ENCODE results near the gene REPS1. TPM values are rescaled to one million over a fixed set of nuclear protein-coding genes. Genes with fewer than 3 reads are reported as not detected.
A peak's percentile ranks its signal among the peaks of the same experiment; 100 is the strongest.

REPS1 gene
- total RNA-seq, 1 donor from 2014 or later: 30.4 TPM

DNA sequence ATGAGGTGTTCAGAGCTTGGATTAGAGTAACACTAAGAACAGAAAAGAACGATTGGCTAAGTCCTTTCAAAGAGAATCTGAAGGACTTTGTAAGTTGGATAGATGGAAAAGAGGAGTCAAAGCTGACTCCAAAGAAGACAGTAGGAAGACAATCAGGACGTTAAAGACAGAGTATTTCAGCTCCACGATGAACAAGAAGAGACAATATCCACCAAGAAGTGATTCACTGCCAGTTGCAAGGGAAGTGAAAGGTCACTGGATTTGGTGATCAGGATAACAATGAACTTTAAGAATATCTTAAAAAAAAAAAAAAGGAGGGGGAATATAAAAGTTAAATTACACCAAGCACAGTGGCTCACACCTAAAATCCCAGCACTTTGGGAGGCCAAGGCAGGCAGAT is 17.9 kb downstream of the REPS1 start:
- Histone ChIP-seq H3K27ac (peak overlapping the region in 1 of 2 donors; percentile 40), H3K27me3 (no peaks in the 10 kb centered on the region), H3K9me3 (no peaks in the 10 kb centered on the region), H3K4me1 (peaks cover 11 to 29% of the 10 kb centered on the region in 2 donors), H3K4me3 (no peak overlapping the region), H3K36me3 (no peaks in the 10 kb centered on the region)
- TF ChIP-seq, protein P1, sequence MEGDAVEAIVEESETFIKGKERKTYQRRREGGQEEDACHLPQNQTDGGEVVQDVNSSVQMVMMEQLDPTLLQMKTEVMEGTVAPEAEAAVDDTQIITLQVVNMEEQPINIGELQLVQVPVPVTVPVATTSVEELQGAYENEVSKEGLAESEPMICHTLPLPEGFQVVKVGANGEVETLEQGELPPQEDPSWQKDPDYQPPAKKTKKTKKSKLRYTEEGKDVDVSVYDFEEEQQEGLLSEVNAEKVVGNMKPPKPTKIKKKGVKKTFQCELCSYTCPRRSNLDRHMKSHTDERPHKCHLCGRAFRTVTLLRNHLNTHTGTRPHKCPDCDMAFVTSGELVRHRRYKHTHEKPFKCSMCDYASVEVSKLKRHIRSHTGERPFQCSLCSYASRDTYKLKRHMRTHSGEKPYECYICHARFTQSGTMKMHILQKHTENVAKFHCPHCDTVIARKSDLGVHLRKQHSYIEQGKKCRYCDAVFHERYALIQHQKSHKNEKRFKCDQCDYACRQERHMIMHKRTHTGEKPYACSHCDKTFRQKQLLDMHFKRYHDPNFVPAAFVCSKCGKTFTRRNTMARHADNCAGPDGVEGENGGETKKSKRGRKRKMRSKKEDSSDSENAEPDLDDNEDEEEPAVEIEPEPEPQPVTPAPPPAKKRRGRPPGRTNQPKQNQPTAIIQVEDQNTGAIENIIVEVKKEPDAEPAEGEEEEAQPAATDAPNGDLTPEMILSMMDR (IDR thresholded peaks at IDR 0.05): no peak
- intact Hi-C loops (cut with DNase I): no loop called here
- DNase-seq (ENCODE audit: low spot score in 2 of 2): no peak

DNA sequence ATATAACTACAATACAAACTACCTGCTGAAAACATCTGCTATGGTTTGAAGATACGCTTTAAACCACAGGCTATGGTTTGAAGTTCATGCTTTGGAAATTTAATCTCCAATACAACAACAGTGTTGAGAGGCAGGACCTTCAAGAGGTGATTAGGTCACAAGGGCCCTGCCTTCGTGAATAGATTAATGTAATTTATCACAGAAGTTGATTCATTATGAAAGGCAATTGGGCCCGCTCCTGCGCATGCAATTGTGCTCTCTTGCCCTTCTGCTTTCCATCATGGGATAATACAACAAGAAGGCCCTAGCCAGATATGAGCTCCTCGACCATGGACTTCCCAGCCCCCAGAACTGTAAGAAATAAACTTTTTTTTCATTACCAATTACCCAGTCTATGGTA is 21.2 kb downstream of the REPS1 start:
- H3K9me3 ChIP-seq: no peaks in the 10 kb centered on the region
- H3K27ac ChIP-seq: no peak overlapping the region
- H3K36me3 ChIP-seq: no peaks in the 10 kb centered on the region
- DNase-seq (ENCODE audit: low spot score in 2 of 2): no peak
- H3K4me1 ChIP-seq: peaks cover 9 to 21% of the 10 kb centered on the region in 2 donors
- TF ChIP-seq, protein P1 (IDR thresholded peaks at IDR 0.05): no peak
- no peak overlapping the region for H3K4me3 ChIP-seq
- no peaks in the 10 kb centered on the region for H3K27me3 ChIP-seq
- intact Hi-C loops (cut with DNase I): no loop called here

DNA sequence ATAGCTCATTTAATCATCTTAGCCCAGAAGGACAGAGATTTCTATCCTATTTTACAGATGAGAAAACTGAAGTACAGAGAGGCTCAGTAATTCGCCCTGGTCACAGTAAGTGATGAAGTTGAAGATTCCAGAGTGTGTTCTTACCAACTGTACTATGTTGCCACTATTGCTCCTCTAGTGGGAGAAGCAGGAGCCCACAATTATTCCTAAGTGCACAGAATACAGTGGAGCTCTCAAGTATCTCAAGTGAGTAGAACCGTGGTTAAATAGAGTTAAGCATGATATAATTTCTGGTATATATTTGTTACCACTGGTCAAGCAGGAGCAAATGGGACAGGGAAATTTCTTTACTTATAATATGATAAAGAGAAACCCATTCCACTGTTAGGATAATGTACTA is 22.1 kb downstream of the REPS1 start:
- Histone ChIP-seq H3K4me3 (no peak overlapping the region), H3K36me3 (no peaks in the 10 kb centered on the region), H3K4me1 (peaks cover 5 to 14% of the 10 kb centered on the region in 2 donors), H3K27me3 (no peaks in the 10 kb centered on the region), H3K9me3 (no peaks in the 10 kb centered on the region), H3K27ac (no peak overlapping the region)
- TF ChIP-seq, protein P1 (IDR thresholded peaks at IDR 0.05): no peak
- intact Hi-C loops (cut with DNase I): no loop called here
- DNase-seq (ENCODE audit: low spot score in 2 of 2): no peak

DNA sequence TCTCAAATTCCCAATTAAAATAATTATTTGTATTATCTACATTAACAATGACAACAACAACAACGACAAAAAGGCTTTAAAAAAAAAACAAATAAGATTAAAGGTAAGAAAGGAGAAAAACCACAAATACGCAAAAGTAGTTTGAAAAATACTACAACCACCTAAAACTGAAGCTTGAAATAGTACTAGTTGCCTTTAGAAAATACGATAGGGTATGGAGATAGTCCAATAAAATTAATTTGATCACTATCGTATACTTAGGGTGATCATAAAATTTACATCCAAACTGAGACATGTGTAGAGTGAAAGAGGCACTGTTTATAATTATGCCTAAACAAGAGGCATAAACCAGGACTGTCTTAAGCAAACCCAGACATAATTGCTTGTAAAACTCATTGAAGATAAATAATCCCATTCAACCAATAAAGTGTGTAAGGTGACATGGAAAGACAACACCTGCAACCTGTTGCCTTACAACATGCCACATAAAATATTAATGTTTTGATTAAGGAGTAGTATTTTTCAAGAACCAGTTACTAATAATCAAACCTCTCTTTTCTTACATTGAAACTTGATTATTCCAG is 22.7 kb downstream of the REPS1 start:
- Histone ChIP-seq H3K4me1 (peaks cover 0 to 10% of the 10 kb centered on the region in 2 donors), H3K4me3 (no peak overlapping the region), H3K27ac (no peak overlapping the region), H3K36me3 (no peaks in the 10 kb centered on the region), H3K27me3 (no peaks in the 10 kb centered on the region), H3K9me3 (no peaks in the 10 kb centered on the region)
- intact Hi-C loops (cut with DNase I): no loop called here
- TF ChIP-seq, protein P1 (IDR thresholded peaks at IDR 0.05): no peak
- DNase-seq (ENCODE audit: low spot score in 2 of 2): no peak

DNA sequence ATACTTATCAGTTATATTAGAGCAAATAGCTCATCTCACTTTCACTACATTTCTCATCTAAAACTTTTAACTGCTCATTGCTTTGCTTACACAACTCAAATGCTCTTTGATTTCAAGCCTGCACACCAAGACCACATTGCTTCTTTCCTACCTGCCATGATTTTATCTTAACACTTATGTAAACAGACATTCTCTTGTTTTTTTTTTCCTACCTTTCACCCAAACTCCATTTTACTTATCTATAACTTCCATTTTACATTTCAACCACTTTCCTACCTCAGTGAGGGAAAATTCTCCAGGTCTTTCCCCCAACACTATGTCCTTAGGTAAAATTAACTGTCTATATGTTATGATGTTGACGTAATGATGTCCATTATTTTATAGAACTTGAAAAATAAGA is 24.0 kb downstream of the REPS1 start:
- intact Hi-C loops (cut with DNase I): no loop called here
- Histone ChIP-seq H3K9me3 (no peaks in the 10 kb centered on the region), H3K27ac (no peak overlapping the region), H3K27me3 (no peaks in the 10 kb centered on the region), H3K36me3 (no peaks in the 10 kb centered on the region), H3K4me1 (peaks cover 0 to 5% of the 10 kb centered on the region in 2 donors), H3K4me3 (no peak overlapping the region)
- TF ChIP-seq, protein P1 (IDR thresholded peaks at IDR 0.05): no peak
- DNase-seq (ENCODE audit: low spot score in 2 of 2): no peak

DNA sequence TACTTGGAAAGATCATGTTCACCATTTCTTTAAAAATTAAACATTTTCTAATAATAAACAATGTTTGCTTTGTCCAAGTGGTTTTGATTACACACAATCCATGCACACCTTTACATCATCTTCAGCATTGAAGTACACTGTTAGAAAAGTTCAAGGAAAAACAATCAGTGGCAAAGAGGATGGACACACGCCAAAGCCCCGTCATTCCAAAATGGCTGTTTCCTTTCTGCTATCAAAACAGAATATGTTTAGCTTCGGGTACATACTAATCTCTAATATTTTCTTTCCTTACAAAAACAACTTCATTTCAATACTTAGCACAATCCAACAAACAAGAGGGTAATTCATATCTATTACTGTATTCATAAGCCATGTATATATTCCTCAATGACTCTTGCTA is 24.5 kb downstream of the REPS1 start:
- intact Hi-C loops (cut with DNase I): no loop called here
- H3K27ac ChIP-seq: no peak overlapping the region
- TF ChIP-seq, protein P1 (IDR thresholded peaks at IDR 0.05): no peak
- H3K4me1 ChIP-seq: peaks cover 0 to 5% of the 10 kb centered on the region in 2 donors
- no peaks in the 10 kb centered on the region for H3K27me3 ChIP-seq
- no peaks in the 10 kb centered on the region for H3K9me3 ChIP-seq
- DNase-seq (ENCODE audit: low spot score in 2 of 2): no peak
- H3K36me3 ChIP-seq: no peaks in the 10 kb centered on the region
- no peak overlapping the region for H3K4me3 ChIP-seq
